HCT116 (cell line): ENCODE results near the gene TTLL9. TPM values are rescaled to one million over a fixed set of nuclear protein-coding genes. Genes with fewer than 3 reads are reported as not detected.

Source experiments
- ATAC-seq: fragments of 200-7000 bp; cut with Tn5 transposase; 2 replicates; pipeline ENCODE4 v1.9.1; 2020; ENCODE audit warnings: mild to moderate bottlenecking, moderate library complexity
- BruUV-seq: library from RNA; stranded (reverse); fragments of 400-500 nt; replicated peaks from 2 replicates; lab custom pipeline; 2021; lab: Mats Ljungman, UMichigan
- CTCF ChIA-PET: fragments of 300-600 bp; sonication (Branson Sonifier 250); formaldehyde crosslinking; loops from one replicate; lab custom pipeline; 2021; ENCODE audit warnings: antibody characterized with exemption; lab: Charles Lee
- POLR2A ChIA-PET: fragments of 300-600, 350-600 bp; sonication (Branson Sonifier 250); formaldehyde crosslinking; loops from one replicate; lab custom pipeline; 2021; ENCODE audit warnings: antibody characterized with exemption; lab: Charles Lee
- RAD21 ChIA-PET, 2 experiments: fragments of 300-600 bp; sonication (Branson Sonifier 250); formaldehyde crosslinking; loops; one replicate each; lab custom pipeline; 2023; ENCODE audit warnings: low total read pairs in 2 of 2; ENCODE audit not compliant: uncharacterized antibody in 2 of 2, unreplicated experiment in 2 of 2, low non-redundant PET in 1 of 2; lab: Charles Lee
- DNase-seq: peaks from one replicate; pipeline ENCODE4 v3.0.0-alpha.2; 2010; ENCODE audit warnings: low read depth, low spot score
- H2AFZ ChIP-seq: fragments of 200-600 bp; shearing (Covaris generic), sonication (generic); 2 replicates; pipeline ENCODE4 v1.6.1; 2017; ENCODE audit warnings: low read depth, mixed run types, mixed read lengths, antibody characterized with exemption, low read length; ENCODE audit not compliant: poor library complexity, severe bottlenecking
- H3K27ac ChIP-seq: 2 replicates; pipeline ENCODE4 v1.5.1; 2012; ENCODE audit warnings: low read depth, low read length
- H3K27me3 ChIP-seq: fragments of 200-600 bp; sonication (generic); 2 replicates; pipeline ENCODE4 v1.6.1; 2016; ENCODE audit warnings: mixed run types, low read length, mixed read lengths; ENCODE audit not compliant: insufficient read depth
- H3K36me3 ChIP-seq, 2 experiments: fragments of 200-500 bp in 1 of 2; fragments of 200-600 bp in 1 of 2; sonication (Bioruptor generic) in 1 of 2; sonication (generic) in 1 of 2; 2 replicates each; pipeline versions ENCODE4 v1.5.1 to v1.6.1; 2014 to 2016; ENCODE audit warnings: low read length in 2 of 2, inconsistent platforms in 1 of 2, mixed read lengths in 1 of 2, mixed run types in 1 of 2; ENCODE audit not compliant: insufficient read depth in 2 of 2, control insufficient read depth in 1 of 2
- H3K4me1 ChIP-seq, 2 experiments: fragments of 200-600 bp in 1 of 2; sonication (generic) in 1 of 2; 2 replicates each; pipeline versions ENCODE4 v1.5.1 to v1.6.1; 2012 to 2017; ENCODE audit warnings: low read length in 2 of 2, inconsistent platforms in 1 of 2, mild to moderate bottlenecking in 1 of 2, mixed read lengths in 1 of 2, mixed run types in 1 of 2, moderate library complexity in 1 of 2; ENCODE audit not compliant: insufficient read depth in 2 of 2, control insufficient read depth in 1 of 2
- H3K4me2 ChIP-seq: fragments of 200-600 bp; sonication (generic); 2 replicates; pipeline ENCODE4 v1.6.1; 2017; ENCODE audit warnings: mixed run types, low read length, mixed read lengths
- H3K4me3 ChIP-seq, 2 experiments: fragments of 200-600 bp in 1 of 2; sonication (generic) in 1 of 2; replicated peaks in 1 of 2; 2 replicates each; pipeline ENCODE4 v1.5.1; 2011 to 2016; ENCODE audit warnings: low read length in 2 of 2, control low read depth in 1 of 2, low read depth in 1 of 2, mild to moderate bottlenecking in 1 of 2, mixed read lengths in 1 of 2, mixed run types in 1 of 2
- H3K79me2 ChIP-seq: fragments of 200-600 bp; sonication (generic); 2 replicates; pipeline ENCODE4 v1.6.1; 2017; ENCODE audit warnings: mild to moderate bottlenecking, mixed run types, low read length, moderate library complexity, mixed read lengths; ENCODE audit not compliant: insufficient read depth
- H3K9ac ChIP-seq: fragments of 200-600 bp; sonication (generic); 2 replicates; pipeline ENCODE4 v1.6.1; 2016; ENCODE audit warnings: low read length, mixed read lengths
- H3K9me2 ChIP-seq: fragments of 200-600 bp; sonication (generic), shearing (Covaris generic); 2 replicates; pipeline ENCODE4 v1.6.1; 2017; ENCODE audit warnings: mixed run types, mild to moderate bottlenecking, moderate library complexity; ENCODE audit not compliant: insufficient read depth
- H3K9me3 ChIP-seq, 2 experiments: fragments of 200-500 bp in 1 of 2; fragments of 200-600 bp in 1 of 2; sonication (Bioruptor generic) in 1 of 2; sonication (generic) in 1 of 2; 2 replicates each; pipeline ENCODE4 v1.6.1; 2014 to 2017; ENCODE audit warnings: low read length in 2 of 2, mixed read lengths in 2 of 2, inconsistent platforms in 1 of 2, low read depth in 1 of 2, mild to moderate bottlenecking in 1 of 2, mixed run types in 1 of 2, moderate library complexity in 1 of 2; ENCODE audit not compliant: control insufficient read depth in 1 of 2, insufficient read depth in 1 of 2
- H4K20me1 ChIP-seq: fragments of 200-600 bp; sonication (generic), shearing (Covaris generic); 2 replicates; pipeline ENCODE4 v1.6.1; 2017; ENCODE audit warnings: mixed run types, mild to moderate bottlenecking, moderate library complexity; ENCODE audit not compliant: insufficient read depth
- CEBPB ChIP-seq: IDR thresholded peaks from 2 replicates; pipeline ENCODE4 v1.6.1; 2012; ENCODE audit warnings: low read depth
- EGR1 ChIP-seq: IDR thresholded peaks from 2 replicates; pipeline ENCODE4 v1.6.1; 2012; ENCODE audit warnings: low read depth
- ELF1 ChIP-seq: IDR thresholded peaks from 2 replicates; pipeline ENCODE4 v1.6.1; 2012; ENCODE audit warnings: low read depth, borderline replicate concordance
- EZH2 ChIP-seq: fragments of 200-600 bp; sonication (generic); IDR thresholded peaks from 2 replicates; pipeline ENCODE4 v1.6.1; 2017; ENCODE audit warnings: antibody characterized with exemption, mixed run types
- EZH2phosphoT487 ChIP-seq: fragments of 200-600 bp; IDR thresholded peaks from 2 replicates; pipeline ENCODE4 v1.6.1; 2018; ENCODE audit warnings: antibody characterized with exemption, borderline replicate concordance
- MAX ChIP-seq: IDR thresholded peaks from 2 replicates; pipeline ENCODE4 v1.6.1; 2012
- POLR2A ChIP-seq: IDR thresholded peaks from 2 replicates; pipeline ENCODE4 v1.7.0; 2011; ENCODE audit warnings: borderline replicate concordance; ENCODE audit not compliant: insufficient read depth, insufficient read length; ENCODE audit errors: extremely low read depth
- POLR2AphosphoS5 ChIP-seq: IDR thresholded peaks from 2 replicates; pipeline ENCODE4 v1.6.1; 2011; ENCODE audit warnings: mild to moderate bottlenecking, low read depth, low read length, moderate library complexity
- RAD21 ChIP-seq: IDR thresholded peaks from 2 replicates; pipeline ENCODE4 v1.6.1; 2012; ENCODE audit warnings: low read depth, mild to moderate bottlenecking
- SIN3A ChIP-seq: IDR thresholded peaks from 2 replicates; pipeline ENCODE4 v1.6.1; 2012; ENCODE audit warnings: low read depth
- SRF ChIP-seq: IDR thresholded peaks from 2 replicates; pipeline ENCODE4 v1.6.1; 2012; ENCODE audit warnings: low read depth
- TCF7L2 ChIP-seq: IDR thresholded peaks from 2 replicates; pipeline ENCODE4 v1.7.0; 2011; ENCODE audit warnings: borderline replicate concordance, inconsistent platforms; ENCODE audit not compliant: insufficient read depth, insufficient read length; ENCODE audit errors: extremely low read depth
- YY1 ChIP-seq: IDR thresholded peaks from 2 replicates; pipeline ENCODE4 v1.6.1; 2011; ENCODE audit warnings: low read length, low read depth, moderate library complexity, mild to moderate bottlenecking; ENCODE audit not compliant: insufficient replicate concordance; ENCODE audit errors: extremely low read depth
- ZFX ChIP-seq: fragments of 450-650 bp; IDR thresholded peaks from 2 replicates; pipeline ENCODE4 v1.6.1; 2017
- ZNF274 ChIP-seq: fragments of 200-500 bp; sonication (Bioruptor generic); IDR thresholded peaks from 2 replicates; pipeline ENCODE4 v1.6.1; 2014; ENCODE audit warnings: mild to moderate bottlenecking, low read depth, low read length, inconsistent platforms
- intact Hi-C: fragments of 100-400 bp; cut with micrococcal nuclease; formaldehyde crosslinking; loops from 2 replicates; pipeline ENCODE4 v1.10.0; 2022
- total RNA-seq: library from RNA; stranded (reverse); gene quantifications from one replicate; pipeline ENCODE4 v1.2.1, GENCODE V29; 2021; ENCODE audit not compliant: unreplicated experiment
- TF ChIP-seq, protein P1 (sequence below): IDR thresholded peaks from 2 replicates; pipeline ENCODE4 v1.6.1; 2012; ENCODE audit warnings: low read depth
- TF ChIP-seq, protein P2 (sequence below): IDR thresholded peaks from 2 replicates; pipeline ENCODE4 v1.6.1; 2012
- TF ChIP-seq, protein P3 (sequence below): IDR thresholded peaks from 2 replicates; pipeline ENCODE4 v1.6.1; 2011; ENCODE audit warnings: mild to moderate bottlenecking, low read length, moderate library complexity; ENCODE audit not compliant: insufficient replicate concordance; ENCODE audit errors: extremely low read depth

TTLL9 gene
- total RNA-seq, 1 experiment from 2014 or later, result not detected

- TF ChIP-seq, protein P1, sequence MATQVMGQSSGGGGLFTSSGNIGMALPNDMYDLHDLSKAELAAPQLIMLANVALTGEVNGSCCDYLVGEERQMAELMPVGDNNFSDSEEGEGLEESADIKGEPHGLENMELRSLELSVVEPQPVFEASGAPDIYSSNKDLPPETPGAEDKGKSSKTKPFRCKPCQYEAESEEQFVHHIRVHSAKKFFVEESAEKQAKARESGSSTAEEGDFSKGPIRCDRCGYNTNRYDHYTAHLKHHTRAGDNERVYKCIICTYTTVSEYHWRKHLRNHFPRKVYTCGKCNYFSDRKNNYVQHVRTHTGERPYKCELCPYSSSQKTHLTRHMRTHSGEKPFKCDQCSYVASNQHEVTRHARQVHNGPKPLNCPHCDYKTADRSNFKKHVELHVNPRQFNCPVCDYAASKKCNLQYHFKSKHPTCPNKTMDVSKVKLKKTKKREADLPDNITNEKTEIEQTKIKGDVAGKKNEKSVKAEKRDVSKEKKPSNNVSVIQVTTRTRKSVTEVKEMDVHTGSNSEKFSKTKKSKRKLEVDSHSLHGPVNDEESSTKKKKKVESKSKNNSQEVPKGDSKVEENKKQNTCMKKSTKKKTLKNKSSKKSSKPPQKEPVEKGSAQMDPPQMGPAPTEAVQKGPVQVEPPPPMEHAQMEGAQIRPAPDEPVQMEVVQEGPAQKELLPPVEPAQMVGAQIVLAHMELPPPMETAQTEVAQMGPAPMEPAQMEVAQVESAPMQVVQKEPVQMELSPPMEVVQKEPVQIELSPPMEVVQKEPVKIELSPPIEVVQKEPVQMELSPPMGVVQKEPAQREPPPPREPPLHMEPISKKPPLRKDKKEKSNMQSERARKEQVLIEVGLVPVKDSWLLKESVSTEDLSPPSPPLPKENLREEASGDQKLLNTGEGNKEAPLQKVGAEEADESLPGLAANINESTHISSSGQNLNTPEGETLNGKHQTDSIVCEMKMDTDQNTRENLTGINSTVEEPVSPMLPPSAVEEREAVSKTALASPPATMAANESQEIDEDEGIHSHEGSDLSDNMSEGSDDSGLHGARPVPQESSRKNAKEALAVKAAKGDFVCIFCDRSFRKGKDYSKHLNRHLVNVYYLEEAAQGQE, result no peak
- TF ChIP-seq ELF1 (no peak), EZH2phosphoT487 (no peak), EGR1 (no peak), CEBPB (no peak)
Measured at GRCh38 chr20:31975874-31976273, 105.4 kb downstream of the TTLL9 start (continued).

- ChIA-PET POLR2A (no interaction called here), RAD21 (no interaction called here), CTCF (no interaction called here)
- no peak for ATAC-seq
- Histone ChIP-seq H3K9me2 (no peaks in the 10 kb centered on the region), H3K27me3 (0 out of 2 replicates have a peak, but pooled peaks cover 8% of the 10 kb centered on the region), H2AFZ (no peak overlapping the region), H3K79me2 (no peaks in the 10 kb centered on the region), H3K27ac (no peak overlapping the region), H3K4me1 (no peaks in the 10 kb centered on the region), H4K20me1 (no peaks in the 10 kb centered on the region), H3K9me3 (no peaks in the 10 kb centered on the region), H3K4me3 (no peak overlapping the region), H3K4me2 (no peak overlapping the region), H3K9ac (no peak overlapping the region), H3K36me3 (no peaks in the 10 kb centered on the region)
- intact Hi-C loops, result no loop called here
- no peak for DNase-seq
- BruUV-seq, result no TSS peak
- TF ChIP-seq YY1, result no peak
- no peak for TF ChIP-seq POLR2A
- TF ChIP-seq SRF, result no peak
- TF ChIP-seq POLR2AphosphoS5, result no peak
- no peak for TF ChIP-seq TCF7L2
- no peak for TF ChIP-seq EZH2
- TF ChIP-seq ZNF274, result no peak
- no peak for TF ChIP-seq EZH2phosphoT487
- TF ChIP-seq CEBPB, result no peak
- TF ChIP-seq ELF1, result no peak
- TF ChIP-seq, protein P2, sequence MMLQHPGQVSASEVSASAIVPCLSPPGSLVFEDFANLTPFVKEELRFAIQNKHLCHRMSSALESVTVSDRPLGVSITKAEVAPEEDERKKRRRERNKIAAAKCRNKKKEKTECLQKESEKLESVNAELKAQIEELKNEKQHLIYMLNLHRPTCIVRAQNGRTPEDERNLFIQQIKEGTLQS, result no peak
- TF ChIP-seq MAX, result no peak
- no peak for TF ChIP-seq RAD21
- TF ChIP-seq SIN3A, result no peak
- TF ChIP-seq, protein P3, sequence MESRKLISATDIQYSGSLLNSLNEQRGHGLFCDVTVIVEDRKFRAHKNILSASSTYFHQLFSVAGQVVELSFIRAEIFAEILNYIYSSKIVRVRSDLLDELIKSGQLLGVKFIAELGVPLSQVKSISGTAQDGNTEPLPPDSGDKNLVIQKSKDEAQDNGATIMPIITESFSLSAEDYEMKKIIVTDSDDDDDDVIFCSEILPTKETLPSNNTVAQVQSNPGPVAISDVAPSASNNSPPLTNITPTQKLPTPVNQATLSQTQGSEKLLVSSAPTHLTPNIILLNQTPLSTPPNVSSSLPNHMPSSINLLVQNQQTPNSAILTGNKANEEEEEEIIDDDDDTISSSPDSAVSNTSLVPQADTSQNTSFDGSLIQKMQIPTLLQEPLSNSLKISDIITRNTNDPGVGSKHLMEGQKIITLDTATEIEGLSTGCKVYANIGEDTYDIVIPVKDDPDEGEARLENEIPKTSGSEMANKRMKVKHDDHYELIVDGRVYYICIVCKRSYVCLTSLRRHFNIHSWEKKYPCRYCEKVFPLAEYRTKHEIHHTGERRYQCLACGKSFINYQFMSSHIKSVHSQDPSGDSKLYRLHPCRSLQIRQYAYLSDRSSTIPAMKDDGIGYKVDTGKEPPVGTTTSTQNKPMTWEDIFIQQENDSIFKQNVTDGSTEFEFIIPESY, result no peak
- TF ChIP-seq ZFX, result no peak
Measured at GRCh38 chr20:31977080-31977479, 106.6 kb downstream of the TTLL9 start.
